ENCODE data around the gene ABCA4.

ABCA4 gene

GRCh38 chr1:94095744-94096469 lies 25.0 kb downstream of the ABCA4 start:
- Histone ChIP-seq H3K27ac (ENCODE audit: poor library complexity, severe bottlenecking) (no peak overlapping the region), H3K27me3 (ENCODE audit: insufficient read depth, poor library complexity, severe bottlenecking) (no peaks in the 10 kb centered on the region), H3K9me3 (ENCODE audit: severe bottlenecking) (no peaks in the 10 kb centered on the region), H3K36me3 (ENCODE audit: low read depth) (no peaks in the 10 kb centered on the region), H3K4me3 (ENCODE audit: severe bottlenecking) (no peak overlapping the region), H3K4me1 (ENCODE audit: insufficient read depth, poor library complexity, severe bottlenecking) (peaks cover 2% of the 10 kb centered on the region)
- TF ChIP-seq CTCF (IDR thresholded peaks at IDR 0.05; ENCODE audit: poor library complexity, severe bottlenecking): no peak
- no peak for DNase-seq (ENCODE audit: low spot score)
- ATAC-seq (ENCODE audit: low read depth): no peak

GRCh38 chr1:94095112-94095637 lies 25.8 kb downstream of the ABCA4 start:
- Histone ChIP-seq H3K4me3 (ENCODE audit: severe bottlenecking) (no peak overlapping the region), H3K27me3 (ENCODE audit: insufficient read depth, poor library complexity, severe bottlenecking) (no peaks in the 10 kb centered on the region), H3K36me3 (ENCODE audit: low read depth) (no peaks in the 10 kb centered on the region), H3K4me1 (ENCODE audit: insufficient read depth, poor library complexity, severe bottlenecking) (no peaks in the 10 kb centered on the region), H3K9me3 (ENCODE audit: severe bottlenecking) (no peaks in the 10 kb centered on the region), H3K27ac (ENCODE audit: poor library complexity, severe bottlenecking) (no peak overlapping the region)
- ATAC-seq (ENCODE audit: low read depth) (no peak), DNase-seq (ENCODE audit: low spot score) (no peak)
- no peak for TF ChIP-seq CTCF (IDR thresholded peaks at IDR 0.05; ENCODE audit: poor library complexity, severe bottlenecking)

- no peak for DNase-seq (ENCODE audit: low spot score)
- Histone ChIP-seq H3K27me3 (ENCODE audit: insufficient read depth, poor library complexity, severe bottlenecking) (no peaks in the 10 kb centered on the region), H3K4me3 (ENCODE audit: severe bottlenecking) (no peak overlapping the region), H3K27ac (ENCODE audit: poor library complexity, severe bottlenecking) (no peak overlapping the region), H3K36me3 (ENCODE audit: low read depth) (no peaks in the 10 kb centered on the region), H3K9me3 (ENCODE audit: severe bottlenecking) (no peaks in the 10 kb centered on the region), H3K4me1 (ENCODE audit: insufficient read depth, poor library complexity, severe bottlenecking) (no peaks in the 10 kb centered on the region)
- TF ChIP-seq CTCF (IDR thresholded peaks at IDR 0.05; ENCODE audit: poor library complexity, severe bottlenecking): no peak
- no peak for ATAC-seq (ENCODE audit: low read depth)
Observed at GRCh38 chr1:94094469-94095111, 26.4 kb downstream of the ABCA4 start.

GRCh38 chr1:94093996-94094395 lies 27.0 kb downstream of the ABCA4 start:
- no peak overlapping the region for H3K4me3 ChIP-seq (ENCODE audit: severe bottlenecking)
- no peaks in the 10 kb centered on the region for H3K9me3 ChIP-seq (ENCODE audit: severe bottlenecking)
- H3K36me3 ChIP-seq (ENCODE audit: low read depth): no peaks in the 10 kb centered on the region
- no peak for ATAC-seq (ENCODE audit: low read depth)
- H3K27ac ChIP-seq (ENCODE audit: poor library complexity, severe bottlenecking): no peak overlapping the region
- no peaks in the 10 kb centered on the region for H3K4me1 ChIP-seq (ENCODE audit: insufficient read depth, poor library complexity, severe bottlenecking)
- DNase-seq (ENCODE audit: low spot score): no peak
- TF ChIP-seq CTCF (IDR thresholded peaks at IDR 0.05; ENCODE audit: poor library complexity, severe bottlenecking): no peak
- H3K27me3 ChIP-seq (ENCODE audit: insufficient read depth, poor library complexity, severe bottlenecking): no peaks in the 10 kb centered on the region

GRCh38 chr1:94093396-94093795 lies 27.6 kb downstream of the ABCA4 start:
- ATAC-seq (ENCODE audit: low read depth) (no peak), DNase-seq (ENCODE audit: low spot score) (no peak)
- Histone ChIP-seq H3K36me3 (ENCODE audit: low read depth) (no peaks in the 10 kb centered on the region), H3K27ac (ENCODE audit: poor library complexity, severe bottlenecking) (no peak overlapping the region), H3K4me3 (ENCODE audit: severe bottlenecking) (no peak overlapping the region), H3K27me3 (ENCODE audit: insufficient read depth, poor library complexity, severe bottlenecking) (no peaks in the 10 kb centered on the region), H3K9me3 (ENCODE audit: severe bottlenecking) (no peaks in the 10 kb centered on the region), H3K4me1 (ENCODE audit: insufficient read depth, poor library complexity, severe bottlenecking) (no peaks in the 10 kb centered on the region)
- no peak for TF ChIP-seq CTCF (IDR thresholded peaks at IDR 0.05; ENCODE audit: poor library complexity, severe bottlenecking)
